A549 (cell line): Measurements from ENCODE around the gene S100A7A. TPM values are rescaled to one million over a fixed set of nuclear protein-coding genes. Genes with fewer than 3 reads are reported as not detected.

Source experiments
- ATAC-seq, 2 experiments: fragments of 200-7000 bp in 1 of 2; fragments of >200 bp in 1 of 2; cut with Nextera tagmentation in 1 of 2; cut with Tn5 transposase in 1 of 2; 3 replicates each; pipeline versions ENCODE4 v1.8.0 to v1.9.1; 2018 to 2020; ENCODE audit warnings: mild to moderate bottlenecking in 1 of 2, moderate library complexity in 1 of 2
- CTCF ChIA-PET: fragments of 300-600 bp; sonication (Branson Sonifier 250); formaldehyde crosslinking; extraction: SDS; loops from one replicate; lab custom pipeline; 2021; ENCODE audit warnings: antibody characterized with exemption, inconsistent platforms; lab: Yijun Ruan, JAX
- POLR2A ChIA-PET: fragments of 350-600 bp; formaldehyde crosslinking; extraction: SDS; loops from one replicate; lab custom pipeline; 2021; ENCODE audit warnings: antibody characterized with exemption, inconsistent platforms; lab: Yijun Ruan, JAX
- DNase-seq, 2 experiments: peaks; one replicate each; pipeline versions ENCODE4 v3.0.0 to v3.0.0-alpha.2; 2011 to 2016; ENCODE audit warnings: low read depth in 1 of 2, low spot score in 1 of 2
- FAIRE-seq: peaks from 2 replicates; lab custom pipeline; 2011; peaks lifted over from hg19 to GRCh38; lab: Jason Lieb, UNC
- H3K27ac ChIP-seq, 2 experiments: fragments of >200 bp; sonication (Bioruptor Twin); formaldehyde crosslinking; 3 replicates each; pipeline ENCODE4 v1.5.1; 2016 to 2017
- H3K4me1 ChIP-seq: fragments of >200 bp; sonication (Bioruptor Twin); formaldehyde crosslinking; 3 replicates; pipeline ENCODE4 v1.6.1; 2016
- H3K4me2 ChIP-seq: fragments of >200 bp; sonication (Bioruptor Twin); formaldehyde crosslinking; 3 replicates; pipeline ENCODE4 v1.6.1; 2016
- H3K4me3 ChIP-seq: fragments of >200 bp; sonication (Bioruptor Twin); formaldehyde crosslinking; 3 replicates; pipeline ENCODE4 v1.5.1; 2016
- H3K9me3 ChIP-seq: fragments of >200 bp; sonication (Bioruptor Twin); formaldehyde crosslinking; 3 replicates; pipeline ENCODE4 v1.6.1; 2016
- HDAC2 ChIP-seq: fragments of 200-600 bp; sonication (generic); IDR thresholded peaks from 2 replicates; pipeline ENCODE4 v1.6.1; 2016
- HOXA7 ChIP-seq: fragments of 250-450 bp; sonication (Bioruptor Pico); IDR thresholded peaks from 2 replicates; pipeline ENCODE4 v1.5.0; 2020; ENCODE audit warnings: mild to moderate bottlenecking, moderate library complexity
- MYC ChIP-seq: IDR thresholded peaks from 2 replicates; pipeline ENCODE4 v1.6.1; 2012; ENCODE audit warnings: mild to moderate bottlenecking, inconsistent platforms, low read length, improper control_type of control experiment, borderline replicate concordance
- NFE2L2 ChIP-seq: fragments of 150-350 bp; conservative IDR thresholded peaks from 2 replicates; pipeline ENCODE4 v1.6.1; 2014; ENCODE audit warnings: low read length
- NR3C1 ChIP-seq: fragments of >200 bp; sonication (Bioruptor Twin); formaldehyde crosslinking; IDR thresholded peaks from 3 replicates; pipeline ENCODE4 v1.6.1; 2017
- RNF2 ChIP-seq: fragments of 200-600 bp; sonication (generic); IDR thresholded peaks from 2 replicates; pipeline ENCODE4 v1.6.1; 2016; ENCODE audit warnings: low read depth, mild to moderate bottlenecking, antibody characterized with exemption, moderate library complexity, borderline replicate concordance
- TFCP2L1 ChIP-seq: fragments of 250-450 bp; sonication (Bioruptor Pico); IDR thresholded peaks from 2 replicates; pipeline ENCODE4 v1.5.0; 2021; ENCODE audit warnings: mild to moderate bottlenecking
- TP53 ChIP-seq: fragments of 250-450 bp; sonication (Bioruptor Pico); IDR thresholded peaks from 2 replicates; pipeline ENCODE4 v1.5.0; 2021; ENCODE audit warnings: mild to moderate bottlenecking, moderate library complexity
- ZNF302 ChIP-seq: fragments of 250-450 bp; sonication (Bioruptor Pico); IDR thresholded peaks from 2 replicates; pipeline ENCODE4 v1.9.0; 2021; ENCODE audit warnings: inconsistent platforms, mild to moderate bottlenecking, moderate library complexity
- ZSCAN20 ChIP-seq: fragments of 250-450 bp; sonication (Bioruptor Pico); IDR thresholded peaks from 2 replicates; pipeline ENCODE4 v1.8.0; 2022; ENCODE audit warnings: mild to moderate bottlenecking, moderate library complexity
- WGBS: methylation state at CpG from one replicate; pipeline ENCODE4 v1.1.6; 2017; ENCODE audit errors: missing lambda C conversion rate; 5-methylcytosine and 5-hydroxymethylcytosine counted together
- polyA plus RNA-seq, 4 experiments: library from polyadenylated mRNA; depleted of rRNA in 3 of 4; stranded (reverse); fragments of >200 nt; fragmentation: RNase III in 1 of 4; extraction: RNeasy Plus Mini Kit Qiagen cat#74134 plus additional on column Dnase treatment in 1 of 4; gene quantifications; 2 replicates in 3 of 4; 3 replicates in 1 of 4; pipeline ENCODE4 v1.2.3, GENCODE V29; 2011 to 2017
- TF ChIP-seq, protein P1 (sequence below): fragments of >200 bp; sonication (Bioruptor Twin); formaldehyde crosslinking; IDR thresholded peaks from 3 replicates; pipeline ENCODE4 v1.5.1; 2016
- TF ChIP-seq, protein P2 (sequence below): fragments of 250-450 bp; sonication (Bioruptor Pico); IDR thresholded peaks from 2 replicates; pipeline ENCODE4 v1.5.0; 2021; ENCODE audit warnings: mild to moderate bottlenecking, moderate library complexity, borderline replicate concordance
- TF ChIP-seq, protein P3 (sequence below): IDR thresholded peaks from 2 replicates; pipeline ENCODE4 v1.6.1; 2012

Gene S100A7A
- polyA plus RNA-seq, 2 of the 4 experiments (the other 2 are of a cell fraction), result not detected

DNA sequence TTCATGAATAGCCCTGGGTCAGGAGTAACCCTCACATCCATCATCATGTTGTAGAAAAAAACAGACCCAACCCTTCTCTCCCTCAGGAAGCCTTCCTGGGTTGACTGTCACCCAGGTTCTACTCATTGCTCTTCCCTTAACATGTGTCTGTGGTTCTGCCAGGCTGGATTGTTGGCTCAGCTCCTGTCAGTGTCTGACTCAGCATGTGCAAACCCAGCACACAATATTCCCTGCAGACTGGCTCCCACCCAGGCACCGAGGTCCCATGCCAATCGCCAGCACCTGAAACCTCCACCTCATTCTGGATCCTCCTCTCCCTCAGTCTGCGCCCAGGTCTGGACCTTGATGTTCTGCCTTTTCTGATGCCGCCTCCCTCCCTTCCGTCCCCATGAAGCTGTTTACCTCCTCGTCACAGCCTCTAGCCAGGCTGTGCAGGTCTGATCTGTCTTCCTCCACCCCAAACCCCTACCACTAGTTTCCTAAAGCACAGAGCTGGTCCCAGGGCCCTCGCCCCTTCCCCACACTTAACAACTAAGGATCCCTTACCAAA, 21.1 kb upstream of the S100A7A start:
- H3K4me3 ChIP-seq, result no peak overlapping the region
- H3K9me3 ChIP-seq, result no peaks in the 10 kb centered on the region
- 27% methylated on average over 7 of the region's 7 CpGs for WGBS
- H3K4me1 ChIP-seq, result no peaks in the 10 kb centered on the region
- H3K27ac ChIP-seq, result no peak overlapping the region
- DNase-seq, result no peak
- TF ChIP-seq, protein P1, sequence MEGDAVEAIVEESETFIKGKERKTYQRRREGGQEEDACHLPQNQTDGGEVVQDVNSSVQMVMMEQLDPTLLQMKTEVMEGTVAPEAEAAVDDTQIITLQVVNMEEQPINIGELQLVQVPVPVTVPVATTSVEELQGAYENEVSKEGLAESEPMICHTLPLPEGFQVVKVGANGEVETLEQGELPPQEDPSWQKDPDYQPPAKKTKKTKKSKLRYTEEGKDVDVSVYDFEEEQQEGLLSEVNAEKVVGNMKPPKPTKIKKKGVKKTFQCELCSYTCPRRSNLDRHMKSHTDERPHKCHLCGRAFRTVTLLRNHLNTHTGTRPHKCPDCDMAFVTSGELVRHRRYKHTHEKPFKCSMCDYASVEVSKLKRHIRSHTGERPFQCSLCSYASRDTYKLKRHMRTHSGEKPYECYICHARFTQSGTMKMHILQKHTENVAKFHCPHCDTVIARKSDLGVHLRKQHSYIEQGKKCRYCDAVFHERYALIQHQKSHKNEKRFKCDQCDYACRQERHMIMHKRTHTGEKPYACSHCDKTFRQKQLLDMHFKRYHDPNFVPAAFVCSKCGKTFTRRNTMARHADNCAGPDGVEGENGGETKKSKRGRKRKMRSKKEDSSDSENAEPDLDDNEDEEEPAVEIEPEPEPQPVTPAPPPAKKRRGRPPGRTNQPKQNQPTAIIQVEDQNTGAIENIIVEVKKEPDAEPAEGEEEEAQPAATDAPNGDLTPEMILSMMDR, result no peak
- TF ChIP-seq HOXA7 (CRISPR knock-in tag) (no peak), RNF2 (no peak), TP53 (CRISPR knock-in tag) (no peak), ZNF302 (CRISPR knock-in tag) (no peak), NFE2L2 (no peak), ZSCAN20 (no peak), HDAC2 (no peak), TFCP2L1 (CRISPR knock-in tag) (no peak)
- TF ChIP-seq, protein P2, sequence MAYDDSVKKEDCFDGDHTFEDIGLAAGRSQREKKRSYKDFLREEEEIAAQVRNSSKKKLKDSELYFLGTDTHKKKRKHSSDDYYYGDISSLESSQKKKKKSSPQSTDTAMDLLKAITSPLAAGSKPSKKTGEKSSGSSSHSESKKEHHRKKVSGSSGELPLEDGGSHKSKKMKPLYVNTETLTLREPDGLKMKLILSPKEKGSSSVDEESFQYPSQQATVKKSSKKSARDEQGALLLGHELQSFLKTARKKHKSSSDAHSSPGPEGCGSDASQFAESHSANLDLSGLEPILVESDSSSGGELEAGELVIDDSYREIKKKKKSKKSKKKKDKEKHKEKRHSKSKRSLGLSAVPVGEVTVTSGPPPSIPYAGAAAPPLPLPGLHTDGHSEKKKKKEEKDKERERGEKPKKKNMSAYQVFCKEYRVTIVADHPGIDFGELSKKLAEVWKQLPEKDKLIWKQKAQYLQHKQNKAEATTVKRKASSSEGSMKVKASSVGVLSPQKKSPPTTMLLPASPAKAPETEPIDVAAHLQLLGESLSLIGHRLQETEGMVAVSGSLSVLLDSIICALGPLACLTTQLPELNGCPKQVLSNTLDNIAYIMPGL (CRISPR knock-in tag), result no peak
- no peak for FAIRE-seq
- H3K4me2 ChIP-seq, result no peak overlapping the region
- ChIA-PET POLR2A (no interaction called here), CTCF (interaction anchor here (1.5 to 3.9 kb wide), 3 partner anchors 10 to 99 kb away, joined by 4 to 26 read pairs (median 5); no protein-coding TSS in a partner anchor)
- ATAC-seq, result peak; percentile 41 to 51; a peak in 4 of 6 replicates

DNA sequence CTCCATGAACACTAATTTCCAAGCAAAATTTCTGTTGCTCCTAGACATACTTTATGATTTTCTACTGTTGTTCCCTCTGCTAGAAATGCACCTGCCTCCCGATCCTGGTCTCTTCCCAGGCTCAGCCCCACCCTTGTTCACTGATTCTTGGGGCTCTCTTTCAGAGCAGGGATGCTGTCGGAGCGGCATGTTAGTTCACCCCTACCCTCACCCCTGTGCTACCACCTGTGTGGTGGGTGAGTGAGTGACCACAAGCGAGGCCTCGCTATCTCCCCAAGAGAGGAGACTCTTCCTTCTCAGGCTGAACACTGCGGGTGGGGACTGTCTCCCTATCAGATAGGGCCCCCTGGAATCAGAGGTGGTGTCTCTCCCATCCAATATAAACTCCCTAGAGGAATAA, 20.5 kb upstream of the S100A7A start:
- H3K4me2 ChIP-seq, result no peak overlapping the region
- FAIRE-seq, result no peak
- no peak for TF ChIP-seq MYC
- TF ChIP-seq, protein P3, sequence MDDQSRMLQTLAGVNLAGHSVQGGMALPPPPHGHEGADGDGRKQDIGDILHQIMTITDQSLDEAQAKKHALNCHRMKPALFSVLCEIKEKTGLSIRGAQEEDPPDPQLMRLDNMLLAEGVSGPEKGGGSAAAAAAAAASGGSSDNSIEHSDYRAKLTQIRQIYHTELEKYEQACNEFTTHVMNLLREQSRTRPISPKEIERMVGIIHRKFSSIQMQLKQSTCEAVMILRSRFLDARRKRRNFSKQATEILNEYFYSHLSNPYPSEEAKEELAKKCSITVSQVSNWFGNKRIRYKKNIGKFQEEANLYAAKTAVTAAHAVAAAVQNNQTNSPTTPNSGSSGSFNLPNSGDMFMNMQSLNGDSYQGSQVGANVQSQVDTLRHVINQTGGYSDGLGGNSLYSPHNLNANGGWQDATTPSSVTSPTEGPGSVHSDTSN, result no peak
- WGBS, result 51% methylated on average over 3 of the region's 6 CpGs
- ChIA-PET POLR2A (no interaction called here), CTCF (interaction anchor here (0.5 to 3.9 kb wide), 4 partner anchors 10 to 99 kb away, joined by 3 to 26 read pairs (median 4); no protein-coding TSS in a partner anchor)
- no peak for ATAC-seq
- H3K27ac ChIP-seq, result no peak overlapping the region
- H3K9me3 ChIP-seq, result no peaks in the 10 kb centered on the region
- H3K4me3 ChIP-seq, result no peak overlapping the region
- DNase-seq, result no peak
- no peaks in the 10 kb centered on the region for H3K4me1 ChIP-seq

DNA sequence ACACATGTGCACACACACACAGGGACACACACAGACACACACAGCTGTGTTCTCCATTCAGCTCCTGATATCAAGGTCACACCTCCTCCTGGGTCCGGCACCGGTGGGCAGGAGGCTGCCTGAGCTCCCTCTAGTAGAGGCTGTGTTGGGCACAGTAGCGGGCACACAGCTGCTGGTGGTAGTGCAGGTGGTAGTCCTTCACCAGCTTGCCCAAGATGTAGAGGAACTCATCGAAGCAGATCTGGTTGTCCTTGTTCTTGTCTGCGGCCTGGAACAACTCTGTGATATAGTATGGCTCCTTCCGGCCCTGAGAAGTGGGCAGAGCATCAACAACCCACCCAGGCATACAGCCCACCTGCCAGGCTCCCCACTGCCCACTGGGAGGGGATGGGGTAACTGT, 19.9 kb upstream of the S100A7A start:
- ChIA-PET POLR2A (no interaction called here), CTCF (interaction anchor here (1.0 to 3.9 kb wide), 4 partner anchors 9 to 98 kb away, joined by 3 to 26 read pairs (median 4); no protein-coding TSS in a partner anchor)
- Histone ChIP-seq H3K9me3 (no peaks in the 10 kb centered on the region), H3K4me2 (no peak overlapping the region), H3K4me1 (no peaks in the 10 kb centered on the region), H3K27ac (no peak overlapping the region), H3K4me3 (no peak overlapping the region)
- TF ChIP-seq NR3C1, result no peak
- ATAC-seq, result no peak
- FAIRE-seq, result no peak
- no peak for DNase-seq
- WGBS, result 20% methylated on average over 5 of the region's 6 CpGs
